HCEC 1CT (cell line): ENCODE data around the gene ARPP19.

Experiments
- DNase-seq: peaks from one replicate; pipeline ENCODE4 v3.0.0-alpha.2; 2017

ARPP19 gene

GRCh38 chr15:52509500-52510245 lies 59.2 kb downstream of the ARPP19 start:
- DNase-seq = no peak

- DNase-seq = no peak
Measured at GRCh38 chr15:52506549-52506948, 62.3 kb downstream of the ARPP19 start.

GRCh38 chr15:52505151-52505550 lies 63.7 kb downstream of the ARPP19 start:
- no peak for DNase-seq

GRCh38 chr15:52503788-52504496 lies 64.9 kb downstream of the ARPP19 start:
- peak; percentile 46 for DNase-seq

- no peak for DNase-seq
Measured at GRCh38 chr15:52502608-52503007, 66.2 kb downstream of the ARPP19 start.

- no peak for DNase-seq
Measured at GRCh38 chr15:52499506-52499905, 69.3 kb downstream of the ARPP19 start.

- no peak for DNase-seq
Measured at GRCh38 chr15:52498706-52499105, 70.1 kb downstream of the ARPP19 start.
